Rectal smooth muscle tissue (tissue), 1 donor: ENCODE data around the gene SAMD14.

Source experiments
- H3K27ac ChIP-seq: one replicate; pipeline ENCODE4 v1.7.0; 2013; ENCODE audit warnings: low read depth, low read length, inconsistent platforms
- H3K27me3 ChIP-seq: one replicate; pipeline ENCODE4 v1.7.0; 2013; ENCODE audit warnings: low read length; ENCODE audit not compliant: control insufficient read depth, insufficient read depth
- H3K36me3 ChIP-seq: one replicate; pipeline ENCODE4 v1.7.0; 2013; ENCODE audit warnings: low read length; ENCODE audit not compliant: control insufficient read depth, insufficient read depth
- H3K4me1 ChIP-seq: one replicate; pipeline ENCODE4 v1.7.0; 2013; ENCODE audit warnings: low read length; ENCODE audit not compliant: control insufficient read depth, insufficient read depth
- H3K4me3 ChIP-seq: one replicate; pipeline ENCODE4 v1.7.0; 2013; ENCODE audit warnings: low read length
- H3K9ac ChIP-seq: one replicate; pipeline ENCODE4 v1.7.0; 2013; ENCODE audit warnings: low read length

Gene SAMD14

GRCh38 chr17:50162466-50163254 lies 32.7 kb upstream of the SAMD14 start:
- H3K9ac ChIP-seq, result no peak overlapping the region
- no peak overlapping the region for H3K27ac ChIP-seq
- no peak overlapping the region for H3K4me3 ChIP-seq
- H3K4me1 ChIP-seq, result peaks cover 12% of the 10 kb centered on the region
- no peaks in the 10 kb centered on the region for H3K36me3 ChIP-seq
- H3K27me3 ChIP-seq, result no peaks in the 10 kb centered on the region

GRCh38 chr17:50161911-50162288 lies 31.9 kb upstream of the SAMD14 start:
- H3K27me3 ChIP-seq, result no peaks in the 10 kb centered on the region
- peak overlapping the region; percentile 75 for H3K4me3 ChIP-seq
- peaks cover 8% of the 10 kb centered on the region for H3K4me1 ChIP-seq
- H3K9ac ChIP-seq, result no peak overlapping the region
- H3K27ac ChIP-seq, result no peak overlapping the region
- no peaks in the 10 kb centered on the region for H3K36me3 ChIP-seq

- Histone ChIP-seq H3K9ac (peak overlapping the region; percentile 61), H3K27ac (peak overlapping the region; percentile 84), H3K4me1 (peaks cover 8% of the 10 kb centered on the region), H3K4me3 (peak overlapping the region; percentile 75), H3K36me3 (no peaks in the 10 kb centered on the region), H3K27me3 (no peaks in the 10 kb centered on the region)
Observed at GRCh38 chr17:50161023-50161910, 31.3 kb upstream of the SAMD14 start.

- H3K27me3 ChIP-seq, result no peaks in the 10 kb centered on the region
- H3K36me3 ChIP-seq, result no peaks in the 10 kb centered on the region
- H3K27ac ChIP-seq, result no peak overlapping the region
- no peak overlapping the region for H3K9ac ChIP-seq
- H3K4me1 ChIP-seq, result peaks cover 10% of the 10 kb centered on the region
- no peak overlapping the region for H3K4me3 ChIP-seq
Observed at GRCh38 chr17:50157891-50158290, 27.9 kb upstream of the SAMD14 start.

- no peak overlapping the region for H3K9ac ChIP-seq
- H3K4me1 ChIP-seq, result peaks cover 17% of the 10 kb centered on the region
- H3K36me3 ChIP-seq, result no peaks in the 10 kb centered on the region
- no peak overlapping the region for H3K4me3 ChIP-seq
- no peaks in the 10 kb centered on the region for H3K27me3 ChIP-seq
- H3K27ac ChIP-seq, result no peak overlapping the region
Observed at GRCh38 chr17:50155115-50155819, 25.3 kb upstream of the SAMD14 start.

- H3K9ac ChIP-seq, result no peak overlapping the region
- H3K4me1 ChIP-seq, result peaks cover 17% of the 10 kb centered on the region
- H3K27me3 ChIP-seq, result no peaks in the 10 kb centered on the region
- no peak overlapping the region for H3K27ac ChIP-seq
- no peaks in the 10 kb centered on the region for H3K36me3 ChIP-seq
- no peak overlapping the region for H3K4me3 ChIP-seq
Observed at GRCh38 chr17:50154604-50155003, 24.6 kb upstream of the SAMD14 start.

GRCh38 chr17:50153650-50154575 lies 24.0 kb upstream of the SAMD14 start:
- no peak overlapping the region for H3K4me3 ChIP-seq
- H3K36me3 ChIP-seq, result no peaks in the 10 kb centered on the region
- H3K9ac ChIP-seq, result no peak overlapping the region
- peak overlapping the region; percentile 11 for H3K27ac ChIP-seq
- H3K27me3 ChIP-seq, result no peaks in the 10 kb centered on the region
- peaks cover 17% of the 10 kb centered on the region for H3K4me1 ChIP-seq

GRCh38 chr17:50152736-50153135 lies 22.8 kb upstream of the SAMD14 start:
- H3K9ac ChIP-seq, result no peak overlapping the region
- H3K36me3 ChIP-seq, result no peaks in the 10 kb centered on the region
- H3K4me3 ChIP-seq, result no peak overlapping the region
- H3K4me1 ChIP-seq, result peaks cover 20% of the 10 kb centered on the region
- H3K27me3 ChIP-seq, result no peaks in the 10 kb centered on the region
- H3K27ac ChIP-seq, result peak overlapping the region; percentile 79

GRCh38 chr17:50151937-50152547 lies 22.1 kb upstream of the SAMD14 start:
- peak overlapping the region; percentile 79 for H3K27ac ChIP-seq
- H3K27me3 ChIP-seq, result no peaks in the 10 kb centered on the region
- H3K36me3 ChIP-seq, result no peaks in the 10 kb centered on the region
- peaks cover 20% of the 10 kb centered on the region for H3K4me1 ChIP-seq
- peak overlapping the region; percentile 61 for H3K4me3 ChIP-seq
- H3K9ac ChIP-seq, result peak overlapping the region; percentile 88

- Histone ChIP-seq H3K4me1 (peaks cover 25% of the 10 kb centered on the region), H3K4me3 (peak overlapping the region; percentile 81), H3K36me3 (no peaks in the 10 kb centered on the region), H3K27ac (peak overlapping the region; percentile 79), H3K9ac (peak overlapping the region; percentile 50), H3K27me3 (no peaks in the 10 kb centered on the region)
Observed at GRCh38 chr17:50151041-50151936, 21.3 kb upstream of the SAMD14 start.
